Hematopoietic multipotent progenitor cell treated with erythropoietin and hydrocortisone succinate and interleukin-3 and kit ligand, for 15 days (in vitro differentiated cells): ENCODE data around the gene CA7.
A peak's percentile ranks its signal among the peaks of the same experiment; 100 is the strongest.
"Not testable (repeated sequence)": the region's sequence is repeated elsewhere in the genome, so short reads cannot be mapped to it uniquely, and the experiment has no call there.

Experiments used
- DNase-seq: peaks from one replicate; pipeline ENCODE4 v3.0.0-alpha.2; 2015; ENCODE audit warnings: low spot score

The CA7 gene

GRCh38 chr16:66846831-66847230 lies 2.6 kb downstream of the CA7 start:
- DNase-seq, result no peak

- no peak for DNase-seq
Observed at GRCh38 chr16:66847533-66848067, 3.4 kb downstream of the CA7 start.

- no peak for DNase-seq
Observed at GRCh38 chr16:66848172-66848571, 4.0 kb downstream of the CA7 start.

GRCh38 chr16:66849021-66849420 lies 4.8 kb downstream of the CA7 start:
- no peak for DNase-seq

GRCh38 chr16:66849549-66849948 lies 5.3 kb downstream of the CA7 start:
- no peak for DNase-seq

- no peak for DNase-seq
Observed at GRCh38 chr16:66850115-66850815, 6.1 kb downstream of the CA7 start.

- DNase-seq, result no peak
Observed at GRCh38 chr16:66851166-66851964, 7.2 kb downstream of the CA7 start.

- no peak for DNase-seq
Observed at GRCh38 chr16:66853261-66854139, 9.3 kb downstream of the CA7 start.

GRCh38 chr16:66856184-66856730 lies 12.0 kb downstream of the CA7 start:
- DNase-seq, result no peak

- no peak for DNase-seq
Observed at GRCh38 chr16:66856801-66857200, 12.6 kb downstream of the CA7 start.

- no peak for DNase-seq
Observed at GRCh38 chr16:66857437-66857836, 13.2 kb downstream of the CA7 start.

- no peak for DNase-seq
Observed at GRCh38 chr16:66858740-66859396, 14.7 kb downstream of the CA7 start.

GRCh38 chr16:66859397-66860068 lies 15.3 kb downstream of the CA7 start:
- DNase-seq, result no peak

- no peak for DNase-seq
Observed at GRCh38 chr16:66862023-66862520, 17.9 kb downstream of the CA7 start.

GRCh38 chr16:66863707-66864106 lies 19.5 kb downstream of the CA7 start:
- no peak for DNase-seq

GRCh38 chr16:66869424-66869823 lies 25.2 kb downstream of the CA7 start:
- no peak for DNase-seq

GRCh38 chr16:66871363-66871762 lies 27.1 kb downstream of the CA7 start:
- not testable (repeated sequence) for DNase-seq

- no peak for DNase-seq
Observed at GRCh38 chr16:66871840-66872239, 27.6 kb downstream of the CA7 start.

- DNase-seq, result no peak
Observed at GRCh38 chr16:66872559-66872942, 28.3 kb downstream of the CA7 start.

- DNase-seq, result peak; percentile 77
Observed at GRCh38 chr16:66872943-66873684, 28.9 kb downstream of the CA7 start.
